ENCODE measurements around the gene KIR3DL3. TPM values are rescaled to one million over a fixed set of nuclear protein-coding genes. Genes with fewer than 3 reads are reported as not detected.

KIR3DL3 gene
- polyA plus RNA-seq, 1 experiment, result not detected

Small RNAs within 50 kb of the gene (small RNA-seq; reads per million reads assigned to genes)
- gene AC245128.2 (ENCODE audit: insufficient read length, low read depth, low replicate concordance) (not detected), gene KIR3DP1 (ENCODE audit: insufficient read length, low read depth, low replicate concordance) (not detected)

Other genes starting within 250 kb of the KIR3DL3 start
- not detected in 2 replicates for gene LAIR2, start 221.6 kb upstream of the KIR3DL3 start, polyA plus RNA-seq (2011; rRNA removed)
- gene LILRA2, start 150.7 kb upstream of the KIR3DL3 start, polyA plus RNA-seq (2011; rRNA removed), result not detected in 2 replicates
- not detected in 2 replicates for gene LILRA1, start 130.8 kb upstream of the KIR3DL3 start, polyA plus RNA-seq (2011; rRNA removed)
- not detected in 2 replicates for gene LILRB1, start 94.0 kb upstream of the KIR3DL3 start, polyA plus RNA-seq (2011; rRNA removed)
- gene LILRB4, start 61.5 kb upstream of the KIR3DL3 start, polyA plus RNA-seq (2011; rRNA removed), result not detected in 2 replicates
- gene KIR2DL3, start 14.1 kb downstream of the KIR3DL3 start, polyA plus RNA-seq (2011; rRNA removed), result not detected in 2 replicates
- gene KIR2DL1, start 45.4 kb downstream of the KIR3DL3 start, polyA plus RNA-seq (2011; rRNA removed), result not detected in 2 replicates
- gene KIR2DL4, start 79.2 kb downstream of the KIR3DL3 start, polyA plus RNA-seq (2011; rRNA removed), result not detected in 2 replicates
- gene KIR3DL1, start 92.0 kb downstream of the KIR3DL3 start, polyA plus RNA-seq (2011; rRNA removed), result not detected in 2 replicates
- gene KIR2DS4, start 108.2 kb downstream of the KIR3DL3 start, polyA plus RNA-seq (2011; rRNA removed), result not detected in 2 replicates
- gene KIR3DL2, start 126.0 kb downstream of the KIR3DL3 start, polyA plus RNA-seq (2011; rRNA removed), result not detected in 2 replicates
- gene FCAR, start 149.8 kb downstream of the KIR3DL3 start, polyA plus RNA-seq (2011; rRNA removed), result not detected in 2 replicates
- gene NCR1, start 181.7 kb downstream of the KIR3DL3 start, polyA plus RNA-seq (2011; rRNA removed), result not detected in 2 replicates
- gene NLRP7, start 223.1 kb downstream of the KIR3DL3 start, polyA plus RNA-seq (2011; rRNA removed), result not detected in 2 replicates
- gene NLRP2, start 241.9 kb downstream of the KIR3DL3 start, polyA plus RNA-seq (2011; rRNA removed), result not detected in 2 replicates